PC-3 (cell line): ENCODE data around the gene GJB5. TPM values are rescaled to one million over a fixed set of nuclear protein-coding genes. Genes with fewer than 3 reads are reported as not detected.

Experiments used
- ATAC-seq: fragments of 200-7000 bp; cut with Tn5 transposase; 2 replicates; pipeline ENCODE4 v1.9.1; 2020; ENCODE audit warnings: mild to moderate bottlenecking, moderate library complexity
- BruUV-seq: library from RNA; stranded (reverse); fragments of 400-500 nt; replicated peaks from 2 replicates; lab custom pipeline; 2021; lab: Mats Ljungman, UMichigan
- CTCF ChIA-PET: fragments of 300-600 bp; sonication (Branson Sonifier 250); formaldehyde crosslinking; loops from one replicate; lab custom pipeline; 2022; ENCODE audit warnings: antibody characterized with exemption; lab: Charles Lee
- POLR2A ChIA-PET: fragments of 300-600 bp; sonication (Branson Sonifier 250); formaldehyde crosslinking; loops from one replicate; lab custom pipeline; 2022; ENCODE audit warnings: antibody characterized with exemption; ENCODE audit not compliant: unreplicated experiment; lab: Charles Lee
- DNase-seq: peaks from one replicate; pipeline ENCODE4 v3.0.0-alpha.2; 2015
- H2AFZ ChIP-seq: fragments of 300-600 bp; sonication (generic); 2 replicates; pipeline ENCODE4 v1.6.0; 2016; ENCODE audit warnings: antibody characterized with exemption, low read length
- H3F3A ChIP-seq: fragments of 300-600 bp; sonication (generic); one replicate; pipeline ENCODE4 v1.6.0; 2017; ENCODE audit warnings: antibody characterized with exemption, low read length, control low read depth, mild to moderate bottlenecking; ENCODE audit not compliant: unreplicated experiment
- H3K27ac ChIP-seq: fragments of 300-600 bp; sonication (generic); 2 replicates; pipeline ENCODE4 v1.5.1; 2016; ENCODE audit warnings: mild to moderate bottlenecking, low read length
- H3K27me3 ChIP-seq: fragments of 300-600 bp; sonication (generic); 2 replicates; pipeline ENCODE4 v1.6.1; 2016; ENCODE audit warnings: low read length, mixed read lengths
- H3K36me3 ChIP-seq: fragments of 300-600 bp; sonication (generic); 2 replicates; pipeline ENCODE4 v1.6.1; 2016; ENCODE audit warnings: low read depth, mixed run types, low read length, mixed read lengths
- H3K4me1 ChIP-seq: fragments of 300-600 bp; sonication (generic); 2 replicates; pipeline ENCODE4 v1.5.1; 2016; ENCODE audit warnings: low read length; ENCODE audit not compliant: insufficient read depth
- H3K4me2 ChIP-seq: fragments of 300-600 bp; sonication (generic); 2 replicates; pipeline ENCODE4 v1.6.0; 2016; ENCODE audit warnings: low read length
- H3K4me3 ChIP-seq: fragments of 300-600 bp; sonication (generic); 2 replicates; pipeline ENCODE4 v1.5.1; 2016; ENCODE audit warnings: mild to moderate bottlenecking, low read length, mixed read lengths
- H3K79me2 ChIP-seq: fragments of 300-600 bp; sonication (generic); 2 replicates; pipeline ENCODE4 v1.6.1; 2017; ENCODE audit warnings: low read length, mixed read lengths
- H3K9ac ChIP-seq: fragments of 300-600 bp; sonication (generic); 2 replicates; pipeline ENCODE4 v1.6.0; 2016; ENCODE audit warnings: mild to moderate bottlenecking, low read length
- H3K9me2 ChIP-seq: fragments of 300-600 bp; sonication (generic); replicated peaks from 2 replicates; pipeline ENCODE4 v1.6.1; 2016; ENCODE audit warnings: mixed run types, low read length, mixed read lengths
- H3K9me3 ChIP-seq: fragments of 300-600 bp; sonication (generic); 2 replicates; pipeline ENCODE4 v1.6.1; 2016; ENCODE audit warnings: low read length, mixed read lengths
- H4K20me1 ChIP-seq: fragments of 300-600 bp; sonication (generic); 2 replicates; pipeline ENCODE4 v1.6.1; 2016; ENCODE audit warnings: low read length, mixed read lengths
- EZH2 ChIP-seq: fragments of 300-600 bp; sonication (generic); IDR thresholded peaks from one replicate; pipeline ENCODE4 v1.6.1; 2017; ENCODE audit warnings: antibody characterized with exemption, mild to moderate bottlenecking, low read length; ENCODE audit not compliant: unreplicated experiment
- EZH2phosphoT487 ChIP-seq: fragments of 300-600 bp; sonication (generic); IDR thresholded peaks from 2 replicates; pipeline ENCODE4 v1.6.1; 2018; ENCODE audit warnings: mild to moderate bottlenecking, antibody characterized with exemption, low read length, borderline replicate concordance
- intact Hi-C: fragments of 100-400 bp; cut with micrococcal nuclease; formaldehyde crosslinking; loops from 2 replicates; pipeline ENCODE4 v1.9.0; 2023
- total RNA-seq: library from RNA; depleted of rRNA; stranded (reverse); fragments of >200 nt; gene quantifications from 2 replicates; pipeline ENCODE4 v1.2.3, GENCODE V29; 2014
- TF ChIP-seq, protein P1 (sequence below): fragments of 300-600 bp; sonication (generic); conservative IDR thresholded peaks from 2 replicates; pipeline ENCODE4 v1.5.1; 2017; ENCODE audit warnings: antibody characterized with exemption, low read depth, mild to moderate bottlenecking, low read length

Gene GJB5
- total RNA-seq, 1 experiment from 2014 or later, result 7.2 TPM

DNA sequence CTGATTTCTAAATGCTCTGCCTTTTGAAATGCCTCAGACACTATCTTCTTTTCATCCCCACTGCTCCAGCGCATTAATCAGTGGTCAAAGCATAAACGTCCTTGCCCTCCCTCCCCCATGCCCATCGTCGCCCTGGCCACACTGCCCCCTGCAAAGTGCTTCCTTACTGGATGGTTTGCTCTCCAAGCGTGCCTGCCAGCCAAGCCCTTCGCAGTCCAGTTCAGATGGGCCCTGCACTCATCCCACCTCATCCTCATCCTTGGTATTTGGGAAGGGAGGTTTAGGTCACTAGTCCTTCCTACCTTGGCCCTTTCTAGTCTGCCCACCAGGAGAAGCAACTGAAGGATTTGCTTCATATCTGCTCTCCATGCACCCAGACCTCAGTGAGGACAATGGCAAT, 41.1 kb downstream of the GJB5 start:
- Histone ChIP-seq H3F3A (no peaks in the 10 kb centered on the region), H3K4me2 (no peak overlapping the region), H4K20me1 (no peaks in the 10 kb centered on the region), H3K36me3 (no peaks in the 10 kb centered on the region), H3K27me3 (no peaks in the 10 kb centered on the region), H3K79me2 (no peaks in the 10 kb centered on the region), H3K4me1 (no peaks in the 10 kb centered on the region), H3K27ac (no peak overlapping the region), H3K9ac (no peak overlapping the region), H3K4me3 (no peak overlapping the region), H2AFZ (no peak overlapping the region), H3K9me2 (no peaks in the 10 kb centered on the region), H3K9me3 (no peaks in the 10 kb centered on the region)
- ChIA-PET POLR2A (no interaction called here), CTCF (no interaction called here)
- intact Hi-C loops, result no loop called here
- no TSS peak for BruUV-seq
- ATAC-seq, result no peak
- TF ChIP-seq, protein P1, sequence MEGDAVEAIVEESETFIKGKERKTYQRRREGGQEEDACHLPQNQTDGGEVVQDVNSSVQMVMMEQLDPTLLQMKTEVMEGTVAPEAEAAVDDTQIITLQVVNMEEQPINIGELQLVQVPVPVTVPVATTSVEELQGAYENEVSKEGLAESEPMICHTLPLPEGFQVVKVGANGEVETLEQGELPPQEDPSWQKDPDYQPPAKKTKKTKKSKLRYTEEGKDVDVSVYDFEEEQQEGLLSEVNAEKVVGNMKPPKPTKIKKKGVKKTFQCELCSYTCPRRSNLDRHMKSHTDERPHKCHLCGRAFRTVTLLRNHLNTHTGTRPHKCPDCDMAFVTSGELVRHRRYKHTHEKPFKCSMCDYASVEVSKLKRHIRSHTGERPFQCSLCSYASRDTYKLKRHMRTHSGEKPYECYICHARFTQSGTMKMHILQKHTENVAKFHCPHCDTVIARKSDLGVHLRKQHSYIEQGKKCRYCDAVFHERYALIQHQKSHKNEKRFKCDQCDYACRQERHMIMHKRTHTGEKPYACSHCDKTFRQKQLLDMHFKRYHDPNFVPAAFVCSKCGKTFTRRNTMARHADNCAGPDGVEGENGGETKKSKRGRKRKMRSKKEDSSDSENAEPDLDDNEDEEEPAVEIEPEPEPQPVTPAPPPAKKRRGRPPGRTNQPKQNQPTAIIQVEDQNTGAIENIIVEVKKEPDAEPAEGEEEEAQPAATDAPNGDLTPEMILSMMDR, result no peak
- TF ChIP-seq EZH2 (no peak), EZH2phosphoT487 (no peak)
- no peak for DNase-seq

DNA sequence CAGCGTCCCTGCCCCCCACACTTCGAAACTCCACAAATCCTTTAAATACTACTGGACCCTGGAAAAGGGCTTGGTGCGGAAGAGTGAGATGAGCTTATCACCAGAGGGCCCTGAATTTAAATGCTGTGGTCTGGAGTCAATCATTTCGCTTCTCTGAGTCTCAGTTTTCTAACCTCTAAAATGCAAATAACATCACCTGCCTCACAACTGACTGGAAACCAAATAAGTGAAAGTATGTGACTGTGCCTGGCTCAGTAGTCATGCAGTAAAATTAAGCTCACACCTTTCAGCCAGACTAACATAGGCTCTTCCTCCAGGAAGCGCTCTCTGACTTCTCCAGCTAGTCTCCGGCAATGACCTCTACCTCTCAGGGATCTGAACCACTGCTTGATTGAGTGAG, 42.1 kb downstream of the GJB5 start:
- no peak overlapping the region for H2AFZ ChIP-seq
- ChIA-PET POLR2A (no interaction called here), CTCF (no interaction called here)
- no peaks in the 10 kb centered on the region for H3K79me2 ChIP-seq
- no peak overlapping the region for H3K4me3 ChIP-seq
- TF ChIP-seq, protein P1, result no peak
- TF ChIP-seq EZH2phosphoT487, result no peak
- no peak for TF ChIP-seq EZH2
- no peaks in the 10 kb centered on the region for H4K20me1 ChIP-seq
- ATAC-seq (no peak), DNase-seq (no peak)
- H3K27me3 ChIP-seq, result no peaks in the 10 kb centered on the region
- no peaks in the 10 kb centered on the region for H3K9me3 ChIP-seq
- no TSS peak for BruUV-seq
- H3F3A ChIP-seq, result no peaks in the 10 kb centered on the region
- no peaks in the 10 kb centered on the region for H3K9me2 ChIP-seq
- intact Hi-C loops, result no loop called here
- H3K27ac ChIP-seq, result no peak overlapping the region
- no peak overlapping the region for H3K4me2 ChIP-seq
- H3K36me3 ChIP-seq, result no peaks in the 10 kb centered on the region
- no peaks in the 10 kb centered on the region for H3K4me1 ChIP-seq
- H3K9ac ChIP-seq, result no peak overlapping the region

DNA sequence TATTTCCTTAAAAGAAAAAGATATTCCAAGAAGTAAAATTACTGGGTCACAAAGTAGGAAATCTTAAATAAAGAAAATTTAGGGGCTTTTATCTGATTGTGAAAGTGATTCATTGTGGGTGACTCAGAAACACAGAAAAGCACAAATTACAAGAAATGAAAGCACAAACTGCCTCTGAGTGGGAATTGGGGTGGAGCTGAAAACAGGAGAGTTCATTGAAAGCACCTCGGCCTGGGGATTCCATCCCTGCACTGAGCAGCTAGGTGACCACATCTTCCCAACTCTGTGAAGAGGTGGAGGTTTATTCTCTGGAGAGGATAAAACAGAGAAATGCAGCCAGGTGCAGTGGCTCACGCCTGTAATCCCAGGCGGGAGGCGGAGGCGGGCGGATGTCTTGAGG, 45.4 kb downstream of the GJB5 start:
- CTCF ChIA-PET, result no interaction called here
- no TSS peak for BruUV-seq
- intact Hi-C loops, result no loop called here
- Histone ChIP-seq H3K4me1 (no peaks in the 10 kb centered on the region), H3K79me2 (no peaks in the 10 kb centered on the region), H3K27ac (no peak overlapping the region), H3K9me2 (no peaks in the 10 kb centered on the region), H4K20me1 (no peaks in the 10 kb centered on the region), H2AFZ (no peak overlapping the region), H3K4me3 (no peak overlapping the region), H3K36me3 (no peaks in the 10 kb centered on the region), H3K27me3 (no peaks in the 10 kb centered on the region), H3K4me2 (no peak overlapping the region), H3F3A (no peaks in the 10 kb centered on the region), H3K9ac (no peak overlapping the region), H3K9me3 (no peaks in the 10 kb centered on the region)
- ATAC-seq, result peak; percentile 33; the same call in 1 of the 2 replicates
- TF ChIP-seq EZH2 (no peak), EZH2phosphoT487 (no peak)
- TF ChIP-seq, protein P1, result no peak
- POLR2A ChIA-PET, result interaction anchor here (0.7 kb wide), 1 partner anchor 13 kb away, joined by 4 read pairs; no protein-coding TSS in a partner anchor
- DNase-seq, result no peak
